Liver (tissue), 3 donors: ENCODE measurements around the gene UQCR11.

Experiments used
- EGR1 ChIP-seq, 2 donors: IDR thresholded peaks; 2 replicates each; pipeline ENCODE4 v1.6.1; 2016 to 2018; ENCODE audit warnings: antibody characterized with exemption in 2 of 2, low read depth in 2 of 2
- GABPA ChIP-seq, 2 donors: IDR thresholded peaks in 1 of 2; conservative IDR thresholded peaks in 1 of 2; 2 replicates each; pipeline ENCODE4 v1.6.1; 2016; ENCODE audit warnings: antibody characterized with exemption in 2 of 2, mild to moderate bottlenecking in 1 of 2, moderate library complexity in 1 of 2
- JUND ChIP-seq, 2 donors: IDR thresholded peaks; 2 replicates each; pipeline ENCODE4 v1.6.1; 2016; ENCODE audit warnings: antibody characterized with exemption in 2 of 2
- MAX ChIP-seq: IDR thresholded peaks from 2 replicates; pipeline ENCODE4 v1.6.1; 2016; ENCODE audit warnings: antibody characterized with exemption
- RAD21 ChIP-seq, 2 donors: IDR thresholded peaks; 2 replicates each; pipeline ENCODE4 v1.6.1; 2016; ENCODE audit warnings: antibody characterized with exemption in 2 of 2, mild to moderate bottlenecking in 2 of 2
- SP1 ChIP-seq: IDR thresholded peaks from 2 replicates; pipeline ENCODE4 v1.6.1; 2018; ENCODE audit warnings: antibody characterized with exemption, mild to moderate bottlenecking
- TAF1 ChIP-seq: conservative IDR thresholded peaks from 2 replicates; pipeline ENCODE4 v1.6.1; 2016; ENCODE audit warnings: antibody characterized with exemption, mild to moderate bottlenecking
- YY1 ChIP-seq: IDR thresholded peaks from 2 replicates; pipeline ENCODE4 v1.6.1; 2016; ENCODE audit warnings: antibody characterized with exemption, mild to moderate bottlenecking
- TF ChIP-seq, protein P1 (sequence below): fragments of 150-350 bp; IDR thresholded peaks from 2 replicates; pipeline ENCODE4 v1.5.1; 2017; ENCODE audit warnings: improper control_type of control experiment, low read depth, low read length; ENCODE audit not compliant: missing input control
- TF ChIP-seq, protein P2 (sequence below): IDR thresholded peaks from 2 replicates; pipeline ENCODE4 v1.6.1; 2016; ENCODE audit warnings: antibody characterized with exemption, mild to moderate bottlenecking
- TF ChIP-seq, protein P3 (sequence below): IDR thresholded peaks from 2 replicates; pipeline ENCODE4 v1.6.1; 2016; ENCODE audit warnings: antibody characterized with exemption
- TF ChIP-seq, protein P4 (sequence below): IDR thresholded peaks from 2 replicates; pipeline ENCODE4 v1.6.1; 2016; ENCODE audit warnings: antibody characterized with exemption
- donor health status: healthy.
- donor health status: healthy.

DNA sequence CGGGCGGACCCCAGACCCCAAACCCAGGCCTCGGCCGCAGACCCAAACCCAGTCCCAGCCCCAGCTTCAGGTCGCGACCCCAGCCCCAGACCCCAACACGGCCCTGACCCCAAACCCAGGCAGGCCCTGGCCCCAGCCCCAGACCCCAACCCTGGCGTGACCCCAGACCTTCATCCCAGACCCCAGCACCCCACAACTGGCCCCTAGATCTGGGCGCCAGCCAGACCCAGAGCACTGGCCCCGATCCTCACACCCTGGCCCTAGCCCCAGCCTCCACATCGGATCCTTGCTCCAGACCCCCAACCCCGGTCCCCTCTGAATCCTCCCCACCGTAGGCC, 20.1 kb downstream of the UQCR11 start:
- TF ChIP-seq, protein P1, sequence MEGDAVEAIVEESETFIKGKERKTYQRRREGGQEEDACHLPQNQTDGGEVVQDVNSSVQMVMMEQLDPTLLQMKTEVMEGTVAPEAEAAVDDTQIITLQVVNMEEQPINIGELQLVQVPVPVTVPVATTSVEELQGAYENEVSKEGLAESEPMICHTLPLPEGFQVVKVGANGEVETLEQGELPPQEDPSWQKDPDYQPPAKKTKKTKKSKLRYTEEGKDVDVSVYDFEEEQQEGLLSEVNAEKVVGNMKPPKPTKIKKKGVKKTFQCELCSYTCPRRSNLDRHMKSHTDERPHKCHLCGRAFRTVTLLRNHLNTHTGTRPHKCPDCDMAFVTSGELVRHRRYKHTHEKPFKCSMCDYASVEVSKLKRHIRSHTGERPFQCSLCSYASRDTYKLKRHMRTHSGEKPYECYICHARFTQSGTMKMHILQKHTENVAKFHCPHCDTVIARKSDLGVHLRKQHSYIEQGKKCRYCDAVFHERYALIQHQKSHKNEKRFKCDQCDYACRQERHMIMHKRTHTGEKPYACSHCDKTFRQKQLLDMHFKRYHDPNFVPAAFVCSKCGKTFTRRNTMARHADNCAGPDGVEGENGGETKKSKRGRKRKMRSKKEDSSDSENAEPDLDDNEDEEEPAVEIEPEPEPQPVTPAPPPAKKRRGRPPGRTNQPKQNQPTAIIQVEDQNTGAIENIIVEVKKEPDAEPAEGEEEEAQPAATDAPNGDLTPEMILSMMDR: no peak
- TF ChIP-seq, protein P2, sequence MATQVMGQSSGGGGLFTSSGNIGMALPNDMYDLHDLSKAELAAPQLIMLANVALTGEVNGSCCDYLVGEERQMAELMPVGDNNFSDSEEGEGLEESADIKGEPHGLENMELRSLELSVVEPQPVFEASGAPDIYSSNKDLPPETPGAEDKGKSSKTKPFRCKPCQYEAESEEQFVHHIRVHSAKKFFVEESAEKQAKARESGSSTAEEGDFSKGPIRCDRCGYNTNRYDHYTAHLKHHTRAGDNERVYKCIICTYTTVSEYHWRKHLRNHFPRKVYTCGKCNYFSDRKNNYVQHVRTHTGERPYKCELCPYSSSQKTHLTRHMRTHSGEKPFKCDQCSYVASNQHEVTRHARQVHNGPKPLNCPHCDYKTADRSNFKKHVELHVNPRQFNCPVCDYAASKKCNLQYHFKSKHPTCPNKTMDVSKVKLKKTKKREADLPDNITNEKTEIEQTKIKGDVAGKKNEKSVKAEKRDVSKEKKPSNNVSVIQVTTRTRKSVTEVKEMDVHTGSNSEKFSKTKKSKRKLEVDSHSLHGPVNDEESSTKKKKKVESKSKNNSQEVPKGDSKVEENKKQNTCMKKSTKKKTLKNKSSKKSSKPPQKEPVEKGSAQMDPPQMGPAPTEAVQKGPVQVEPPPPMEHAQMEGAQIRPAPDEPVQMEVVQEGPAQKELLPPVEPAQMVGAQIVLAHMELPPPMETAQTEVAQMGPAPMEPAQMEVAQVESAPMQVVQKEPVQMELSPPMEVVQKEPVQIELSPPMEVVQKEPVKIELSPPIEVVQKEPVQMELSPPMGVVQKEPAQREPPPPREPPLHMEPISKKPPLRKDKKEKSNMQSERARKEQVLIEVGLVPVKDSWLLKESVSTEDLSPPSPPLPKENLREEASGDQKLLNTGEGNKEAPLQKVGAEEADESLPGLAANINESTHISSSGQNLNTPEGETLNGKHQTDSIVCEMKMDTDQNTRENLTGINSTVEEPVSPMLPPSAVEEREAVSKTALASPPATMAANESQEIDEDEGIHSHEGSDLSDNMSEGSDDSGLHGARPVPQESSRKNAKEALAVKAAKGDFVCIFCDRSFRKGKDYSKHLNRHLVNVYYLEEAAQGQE: no peak
- TF ChIP-seq YY1: no peak
- TF ChIP-seq MAX: no peak
- TF ChIP-seq, protein P3, sequence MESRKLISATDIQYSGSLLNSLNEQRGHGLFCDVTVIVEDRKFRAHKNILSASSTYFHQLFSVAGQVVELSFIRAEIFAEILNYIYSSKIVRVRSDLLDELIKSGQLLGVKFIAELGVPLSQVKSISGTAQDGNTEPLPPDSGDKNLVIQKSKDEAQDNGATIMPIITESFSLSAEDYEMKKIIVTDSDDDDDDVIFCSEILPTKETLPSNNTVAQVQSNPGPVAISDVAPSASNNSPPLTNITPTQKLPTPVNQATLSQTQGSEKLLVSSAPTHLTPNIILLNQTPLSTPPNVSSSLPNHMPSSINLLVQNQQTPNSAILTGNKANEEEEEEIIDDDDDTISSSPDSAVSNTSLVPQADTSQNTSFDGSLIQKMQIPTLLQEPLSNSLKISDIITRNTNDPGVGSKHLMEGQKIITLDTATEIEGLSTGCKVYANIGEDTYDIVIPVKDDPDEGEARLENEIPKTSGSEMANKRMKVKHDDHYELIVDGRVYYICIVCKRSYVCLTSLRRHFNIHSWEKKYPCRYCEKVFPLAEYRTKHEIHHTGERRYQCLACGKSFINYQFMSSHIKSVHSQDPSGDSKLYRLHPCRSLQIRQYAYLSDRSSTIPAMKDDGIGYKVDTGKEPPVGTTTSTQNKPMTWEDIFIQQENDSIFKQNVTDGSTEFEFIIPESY: no peak
- no peak for TF ChIP-seq GABPA (IDR thresholded peaks at IDR 0.05 in 1 of 2, conservative IDR thresholded peaks at IDR 0.05 in 1 of 2)
- TF ChIP-seq, protein P4, sequence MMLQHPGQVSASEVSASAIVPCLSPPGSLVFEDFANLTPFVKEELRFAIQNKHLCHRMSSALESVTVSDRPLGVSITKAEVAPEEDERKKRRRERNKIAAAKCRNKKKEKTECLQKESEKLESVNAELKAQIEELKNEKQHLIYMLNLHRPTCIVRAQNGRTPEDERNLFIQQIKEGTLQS: no peak
- TF ChIP-seq RAD21 (IDR thresholded peaks at IDR 0.05): no peak
- no peak for TF ChIP-seq TAF1
- TF ChIP-seq SP1: no peak
- TF ChIP-seq JUND (IDR thresholded peaks at IDR 0.05): no peak
- no peak for TF ChIP-seq EGR1 (IDR thresholded peaks at IDR 0.05; ENCODE audit: low read depth in 2 of 2)
